Fibroblast of lung (primary cell): ENCODE results near the gene ZNF319. TPM values are rescaled to one million over a fixed set of nuclear protein-coding genes. Genes with fewer than 3 reads are reported as not detected.

ENCODE experiments used
- DNase-seq, 2 donors: peaks; one replicate each; pipeline versions ENCODE4 v3.0.0 to v3.0.0-alpha.2; 2010; ENCODE audit warnings: low read depth in 2 of 2
- H2AFZ ChIP-seq: 2 replicates; pipeline ENCODE4 v1.5.1; 2012; ENCODE audit warnings: low read length, control low read depth, inconsistent platforms
- H3K27ac ChIP-seq: 2 replicates; pipeline ENCODE4 v1.5.1; 2011; ENCODE audit warnings: low read length, control low read depth; ENCODE audit not compliant: insufficient read depth
- H3K27me3 ChIP-seq: 2 replicates; pipeline ENCODE4 v1.5.1; 2011; ENCODE audit warnings: mild to moderate bottlenecking, low read length; ENCODE audit not compliant: control insufficient read depth, insufficient read depth
- H3K36me3 ChIP-seq: 2 replicates; pipeline ENCODE4 v1.5.1; 2011; ENCODE audit warnings: low read length; ENCODE audit not compliant: control insufficient read depth, insufficient read depth
- H3K4me1 ChIP-seq: 2 replicates; pipeline ENCODE4 v1.5.1; 2011; ENCODE audit warnings: low read length; ENCODE audit not compliant: control insufficient read depth, insufficient read depth; ENCODE audit errors: extremely low read depth
- H3K4me2 ChIP-seq: 2 replicates; pipeline ENCODE4 v1.5.1; 2011; ENCODE audit warnings: low read length, control low read depth; ENCODE audit not compliant: insufficient read depth; ENCODE audit errors: extremely low read depth
- H3K4me3 ChIP-seq, 4 experiments: fragments of 200-600 bp in 1 of 4; sonication (generic) in 1 of 4; replicated peaks in 1 of 4; 2 replicates each; pipeline ENCODE4 v1.5.1; 2011 to 2016; ENCODE audit warnings: low read length in 4 of 4, low read depth in 3 of 4, mild to moderate bottlenecking in 3 of 4, control low read depth in 2 of 4, inconsistent platforms in 1 of 4, mixed read lengths in 1 of 4; ENCODE audit not compliant: insufficient read depth in 1 of 4; ENCODE audit errors: control extremely low read depth in 1 of 4
- H3K79me2 ChIP-seq: 2 replicates; pipeline ENCODE4 v1.5.1; 2012; ENCODE audit warnings: mild to moderate bottlenecking, low read length, inconsistent platforms; ENCODE audit not compliant: control insufficient read depth, insufficient read depth
- H3K9ac ChIP-seq: 2 replicates; pipeline ENCODE4 v1.5.1; 2011; ENCODE audit warnings: mild to moderate bottlenecking, low read length, control low read depth; ENCODE audit not compliant: insufficient read depth
- H3K9me3 ChIP-seq: 2 replicates; pipeline ENCODE4 v1.5.1; 2012; ENCODE audit warnings: low read depth, low read length; ENCODE audit not compliant: control insufficient read depth, insufficient read depth
- H4K20me1 ChIP-seq: 2 replicates; pipeline ENCODE4 v1.5.1; 2011; ENCODE audit warnings: low read length; ENCODE audit not compliant: control insufficient read depth, insufficient read depth; ENCODE audit errors: extremely low read depth
- CTCF ChIP-seq, 2 donors: IDR thresholded peaks in 1 of 2; conservative IDR thresholded peaks in 1 of 2; 1 replicate in 1 of 2; 2 replicates in 1 of 2; pipeline ENCODE4 v1.5.1; 2011 to 2012; ENCODE audit warnings: low read length in 2 of 2, control low read depth in 1 of 2, inconsistent platforms in 1 of 2, low read depth in 1 of 2, mild to moderate bottlenecking in 1 of 2
- EZH2 ChIP-seq: IDR thresholded peaks from 2 replicates; pipeline ENCODE4 v1.5.1; 2012; ENCODE audit warnings: low read length, control low read depth, mild to moderate bottlenecking; ENCODE audit errors: missing control alignments
- polyA plus RNA-seq, 2 donors: library from polyadenylated mRNA; depleted of rRNA in 1 of 2; stranded (reverse) in 1 of 2; unstranded in 1 of 2; fragments of >200 nt; gene quantifications; 2 replicates each; pipeline ENCODE4 v1.2.1, GENCODE V29; 2011 to 2012; ENCODE audit warnings: missing spikeins in 1 of 2
- total RNA-seq: library from RNA; depleted of rRNA; stranded (reverse); fragments of >200 nt; gene quantifications from 2 replicates; pipeline ENCODE4 v1.2.1, GENCODE V29; 2014

Gene ZNF319
- total and polyA plus RNA-seq, 2 donors (not counting 1 experiment from before 2014, with no cell fraction given), result 2.6 to 4.1 TPM

DNA sequence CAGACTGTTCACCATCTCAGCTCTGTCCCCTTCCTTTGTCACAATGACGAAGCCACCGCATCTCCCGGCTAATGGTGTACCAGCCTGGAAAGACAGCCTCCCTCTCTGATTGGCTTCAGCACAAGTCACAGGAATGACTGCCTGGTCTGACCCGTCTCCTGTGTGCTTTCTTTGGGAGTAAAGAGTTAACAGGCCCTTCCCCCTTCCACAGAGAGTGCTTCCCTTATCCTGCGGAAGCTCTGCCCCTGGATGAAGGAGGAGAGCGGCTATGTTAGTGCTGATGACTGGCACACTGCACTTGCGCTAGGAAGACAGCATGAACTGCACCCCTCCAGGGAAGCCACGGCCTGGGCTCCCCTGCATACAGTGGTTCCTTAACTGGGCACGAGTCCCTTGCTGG lies 12.0 kb upstream of the ZNF319 start:
- TF ChIP-seq CTCF (conservative IDR thresholded peaks at IDR 0.05 in 1 of 2, IDR thresholded peaks at IDR 0.05 in 1 of 2; ENCODE audit: low read depth in 1 of 2, low read length in 2 of 2), result no peak
- TF ChIP-seq EZH2, result no peak
- Histone ChIP-seq H3K4me1 (peaks cover 2% of the 10 kb centered on the region), H3K36me3 (peaks cover 8% of the 10 kb centered on the region), H3K27me3 (no peaks in the 10 kb centered on the region), H3K27ac (no peak overlapping the region), H2AFZ (no peak overlapping the region), H3K9me3 (no peaks in the 10 kb centered on the region), H3K4me3 (no peak overlapping the region), H3K9ac (no peak overlapping the region), H3K4me2 (no peak overlapping the region), H3K79me2 (no peaks in the 10 kb centered on the region), H4K20me1 (no peaks in the 10 kb centered on the region)
- no peak for DNase-seq

- H3K79me2 ChIP-seq, result no peaks in the 10 kb centered on the region
- TF ChIP-seq CTCF (conservative IDR thresholded peaks at IDR 0.05 in 1 of 2, IDR thresholded peaks at IDR 0.05 in 1 of 2; ENCODE audit: low read depth in 1 of 2, low read length in 2 of 2), result no peak
- TF ChIP-seq EZH2, result no peak
- H4K20me1 ChIP-seq, result no peaks in the 10 kb centered on the region
- H3K9me3 ChIP-seq, result no peaks in the 10 kb centered on the region
- no peaks in the 10 kb centered on the region for H3K27me3 ChIP-seq
- H3K27ac ChIP-seq, result no peak overlapping the region
- H3K9ac ChIP-seq, result no peak overlapping the region
- peaks cover 2% of the 10 kb centered on the region for H3K4me1 ChIP-seq
- H3K36me3 ChIP-seq, result peaks cover 8% of the 10 kb centered on the region
- no peak overlapping the region for H3K4me2 ChIP-seq
- no peak overlapping the region for H3K4me3 ChIP-seq
- peak in 1 of 2 donors; percentile 81 for DNase-seq
- no peak overlapping the region for H2AFZ ChIP-seq
These were observed 11.2 kb upstream of the ZNF319 start for GRCh38 chr16:58011652-58012051.

DNA sequence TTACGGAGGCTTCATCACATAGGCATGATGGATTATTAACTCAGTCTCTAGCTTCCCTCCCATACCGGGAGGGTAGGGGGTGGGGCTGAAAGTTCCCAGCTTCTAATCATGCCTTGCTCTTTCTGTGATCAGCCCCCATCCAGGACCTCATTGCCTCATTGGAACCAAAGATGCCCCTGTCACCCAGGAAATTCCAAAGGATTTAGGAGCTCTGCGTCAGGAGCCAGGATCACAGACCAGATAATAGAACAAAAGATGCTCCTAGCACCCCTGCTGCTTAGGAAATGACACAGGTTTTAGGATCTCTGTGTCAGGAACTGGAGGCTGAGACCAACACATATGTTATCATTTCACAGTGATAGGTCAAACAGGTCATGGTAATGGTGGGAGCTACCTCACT lies 10.4 kb upstream of the ZNF319 start:
- Histone ChIP-seq H3K4me2 (no peak overlapping the region), H3K4me3 (no peak overlapping the region), H2AFZ (no peak overlapping the region), H3K9ac (no peak overlapping the region), H3K4me1 (peaks cover 2% of the 10 kb centered on the region), H3K27ac (no peak overlapping the region), H3K9me3 (no peaks in the 10 kb centered on the region), H3K36me3 (peaks cover 8% of the 10 kb centered on the region), H3K79me2 (no peaks in the 10 kb centered on the region), H4K20me1 (no peaks in the 10 kb centered on the region), H3K27me3 (no peaks in the 10 kb centered on the region)
- DNase-seq, result no peak
- TF ChIP-seq CTCF (conservative IDR thresholded peaks at IDR 0.05 in 1 of 2, IDR thresholded peaks at IDR 0.05 in 1 of 2; ENCODE audit: low read depth in 1 of 2, low read length in 2 of 2), result no peak
- no peak for TF ChIP-seq EZH2
